Dermis microvascular lymphatic vessel endothelial cell (primary cell): Measurements from ENCODE around the gene HGFAC. TPM values are rescaled to one million over a fixed set of nuclear protein-coding genes. Genes with fewer than 3 reads are reported as not detected.

ENCODE experiments used
- DNase-seq, 2 donors: peaks; one replicate each; pipeline versions ENCODE4 v3.0.0 to v3.0.0-alpha.2; 2010; ENCODE audit warnings: low read depth in 2 of 2
- total RNA-seq: library from RNA; depleted of rRNA; stranded (reverse); fragments of >200 nt; gene quantifications from 2 replicates; pipeline ENCODE4 v1.2.1, GENCODE V29; 2014

Gene HGFAC
- total RNA-seq, 1 donor from 2014 or later, result 0.13 TPM

GRCh38 chr4:3485011-3485791 is 43.4 kb downstream of the HGFAC start:
- no peak for DNase-seq

- DNase-seq, result no peak
These were observed 44.2 kb downstream of the HGFAC start for GRCh38 chr4:3485886-3486540.

- no peak for DNase-seq
These were observed 45.1 kb downstream of the HGFAC start for GRCh38 chr4:3486541-3487540.

DNA sequence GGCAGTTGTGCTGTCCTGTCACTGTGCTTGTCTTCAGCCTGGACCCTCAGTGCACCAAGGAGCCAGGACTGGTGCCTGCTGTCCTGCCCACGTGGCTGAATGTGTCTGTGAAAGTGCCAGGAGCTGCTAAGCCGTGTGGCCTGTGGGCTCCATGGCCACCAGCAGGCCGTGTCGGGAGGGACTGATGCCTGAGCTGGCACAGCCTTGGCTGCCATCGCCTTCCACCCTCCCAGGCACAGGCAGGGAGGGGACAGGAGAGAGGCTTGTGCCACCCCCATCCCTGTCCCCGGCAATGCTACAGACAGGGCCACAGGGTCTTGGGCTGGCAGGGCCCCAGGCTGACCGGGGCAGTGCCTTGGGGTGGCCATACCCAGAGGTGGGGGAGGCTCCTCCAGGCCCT is 46.1 kb downstream of the HGFAC start:
- no peak for DNase-seq

GRCh38 chr4:3488820-3489219 is 47.1 kb downstream of the HGFAC start:
- no peak for DNase-seq

GRCh38 chr4:3489451-3489962 is 47.7 kb downstream of the HGFAC start:
- no peak for DNase-seq

DNA sequence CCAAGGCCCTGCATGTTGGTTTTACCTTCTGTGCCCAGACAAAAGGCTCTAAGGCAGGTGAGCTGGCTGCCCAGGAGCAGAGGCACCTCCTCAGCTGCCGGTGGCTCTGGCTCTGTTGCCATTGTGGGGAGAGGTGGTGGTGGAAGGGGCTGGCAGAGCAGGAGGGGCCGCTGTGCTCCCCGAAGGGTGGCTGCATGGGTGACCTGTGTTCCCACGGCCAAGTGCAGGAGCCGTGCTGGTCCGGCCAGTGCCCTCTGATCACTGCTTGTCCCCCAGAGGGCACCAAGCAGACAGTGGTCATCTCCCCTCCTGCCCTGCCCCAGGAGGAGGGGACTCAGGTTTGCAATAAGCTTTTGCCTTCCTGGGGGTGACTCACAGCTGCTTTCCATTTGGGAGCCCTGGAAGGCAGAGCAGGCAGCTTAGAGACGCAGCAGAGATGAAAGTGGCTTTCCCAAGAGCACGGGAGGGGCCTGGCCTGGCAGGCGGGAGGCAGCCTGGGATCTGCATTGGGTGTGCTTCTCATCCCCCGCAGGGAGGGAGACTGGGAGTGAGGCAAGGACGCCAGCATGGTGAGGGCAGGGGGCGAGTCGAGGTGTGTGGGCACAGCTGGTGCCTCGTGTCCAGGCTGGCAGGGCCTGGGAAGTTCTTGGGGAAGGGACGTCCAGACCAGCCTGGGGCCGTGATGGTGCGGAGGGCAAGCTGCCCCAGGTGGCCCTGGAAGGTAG is 50.1 kb downstream of the HGFAC start:
- no peak for DNase-seq

DNA sequence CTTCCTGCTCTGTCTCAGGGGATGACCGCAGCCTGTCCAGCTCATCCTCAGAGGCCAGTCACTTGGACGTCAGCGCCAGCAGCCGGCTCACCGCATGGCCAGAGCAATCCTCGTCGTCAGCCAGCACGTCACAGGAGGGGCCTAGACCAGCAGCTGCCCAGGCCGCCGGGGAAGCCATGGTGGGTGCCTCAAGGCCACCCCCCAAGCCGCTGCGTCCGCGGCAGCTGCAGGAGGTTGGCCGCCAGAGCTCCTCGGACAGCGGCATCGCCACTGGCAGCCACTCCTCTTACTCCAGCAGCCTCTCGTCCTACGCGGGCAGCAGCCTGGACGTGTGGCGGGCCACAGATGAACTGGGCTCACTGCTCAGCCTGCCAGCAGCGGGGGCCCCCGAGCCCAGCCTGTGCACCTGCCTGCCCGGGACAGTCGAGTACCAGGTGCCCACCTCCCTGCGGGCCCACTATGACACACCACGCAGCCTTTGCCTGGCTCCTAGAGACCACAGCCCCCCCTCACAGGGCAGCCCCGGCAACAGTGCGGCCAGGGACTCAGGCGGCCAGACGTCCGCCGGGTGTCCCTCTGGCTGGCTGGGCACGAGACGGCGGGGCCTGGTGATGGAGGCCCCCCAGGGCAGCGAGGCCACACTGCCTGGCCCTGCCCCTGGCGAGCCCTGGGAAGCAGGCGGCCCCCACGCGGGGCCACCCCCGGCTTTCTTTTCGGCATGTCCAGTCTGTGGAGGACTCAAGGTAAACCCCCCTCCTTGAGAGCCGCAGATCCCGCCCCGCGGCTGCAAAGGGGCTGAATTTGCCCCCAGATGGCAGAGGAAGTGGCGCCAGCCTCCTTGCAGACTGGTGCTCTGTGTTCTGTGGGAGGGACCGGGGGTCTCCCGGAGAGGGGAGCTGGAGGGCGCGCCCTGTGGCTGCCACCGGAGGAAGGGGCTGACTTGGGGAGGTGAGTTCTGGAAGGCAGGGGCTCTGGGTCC is 51.3 kb downstream of the HGFAC start:
- DNase-seq, result no peak

DNA sequence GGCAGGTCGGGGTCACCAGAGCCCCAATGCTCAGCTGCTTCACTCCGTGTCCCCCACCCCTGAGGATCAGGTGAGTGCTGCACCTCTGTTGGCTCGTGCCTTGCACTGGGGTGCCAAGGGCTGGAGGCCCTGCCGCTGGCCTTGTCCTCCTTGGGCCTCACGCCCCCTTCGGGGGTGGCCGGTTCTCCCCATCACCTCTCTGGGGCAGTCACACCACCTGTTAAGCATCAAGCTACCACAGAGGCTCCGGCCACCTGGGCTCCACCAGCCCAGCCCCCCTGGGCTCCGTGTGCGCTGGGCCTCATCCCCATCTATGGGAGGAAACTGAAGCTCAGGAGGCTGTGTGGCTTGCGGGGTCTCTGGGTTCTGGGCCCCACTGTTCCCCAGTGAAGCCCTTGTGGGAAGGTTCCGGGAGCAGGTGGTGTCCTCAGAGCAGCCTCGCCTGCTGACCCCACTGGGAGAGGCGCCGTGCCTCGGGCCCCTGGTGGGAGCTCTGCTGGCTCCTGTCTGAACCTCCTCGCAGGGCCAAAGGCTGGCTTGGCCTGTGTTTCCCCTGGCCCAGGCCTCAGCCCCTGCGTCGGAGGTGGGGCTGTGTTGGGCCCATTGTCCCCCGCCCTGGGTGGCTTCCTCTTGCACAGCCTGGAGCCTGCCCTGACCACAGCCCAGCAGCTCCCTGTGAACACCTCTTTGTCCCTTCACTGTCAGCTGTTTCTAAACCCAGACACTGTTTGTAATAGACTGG is 52.1 kb downstream of the HGFAC start:
- DNase-seq, result no peak

GRCh38 chr4:3494462-3494871 is 52.7 kb downstream of the HGFAC start:
- DNase-seq, result no peak

DNA sequence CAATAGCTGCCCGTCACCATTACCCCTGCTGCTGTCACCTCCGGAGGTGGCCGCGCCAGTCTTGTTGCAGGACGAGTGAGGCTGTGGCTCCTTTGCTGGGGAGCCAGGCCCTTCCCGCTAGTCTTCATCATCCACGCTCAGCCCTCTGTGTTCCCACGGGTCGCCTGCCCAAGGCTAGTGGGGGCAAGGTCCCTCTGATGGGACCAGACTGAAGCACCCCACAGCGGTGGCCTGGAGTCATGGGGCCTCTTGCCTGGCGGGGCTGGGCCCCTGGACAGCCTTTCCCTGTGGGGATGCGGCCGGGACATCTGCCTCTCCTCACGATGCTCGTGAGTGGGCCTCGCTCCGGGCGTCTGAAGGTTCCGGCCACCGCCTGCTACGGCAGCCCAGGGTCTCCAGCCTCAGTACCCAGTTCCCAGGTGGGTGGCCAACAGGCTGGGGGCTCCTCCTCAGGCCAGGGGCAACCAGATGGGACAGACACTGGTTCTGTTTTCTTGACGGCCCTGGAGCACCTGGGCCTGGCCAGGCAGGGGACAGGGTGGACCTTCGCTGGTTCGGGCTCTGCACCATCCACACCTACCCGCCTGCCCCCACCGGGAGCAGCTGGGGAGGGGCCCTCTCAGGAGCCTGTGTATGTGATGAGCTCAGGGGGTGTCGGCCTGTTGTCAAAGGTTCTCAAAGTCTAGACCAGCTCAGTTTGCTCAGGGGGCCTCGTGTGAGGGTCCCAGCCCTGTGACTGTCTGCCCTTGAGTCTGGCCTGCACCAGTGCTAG is 53.6 kb downstream of the HGFAC start:
- no peak for DNase-seq

DNA sequence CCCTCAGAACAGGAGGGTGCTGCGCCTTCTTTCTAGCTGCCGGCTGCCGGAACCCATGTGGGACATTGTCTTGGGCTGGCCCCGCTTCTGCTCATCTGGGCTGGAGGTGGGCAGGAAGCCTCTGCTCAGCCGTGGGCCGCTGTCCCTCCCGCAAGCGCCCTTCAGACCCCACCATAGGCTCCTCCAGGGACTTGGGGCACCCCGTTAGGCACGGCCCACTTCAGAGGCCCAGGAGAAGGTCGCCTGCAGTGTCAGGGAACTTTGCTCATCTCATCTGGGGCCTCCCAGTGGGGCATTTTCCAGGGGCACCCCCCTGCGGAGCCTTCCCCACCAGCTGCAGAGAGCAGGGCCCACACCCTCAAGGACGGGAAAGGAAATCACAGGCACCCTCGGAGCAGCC is 54.3 kb downstream of the HGFAC start:
- DNase-seq, result no peak

DNA sequence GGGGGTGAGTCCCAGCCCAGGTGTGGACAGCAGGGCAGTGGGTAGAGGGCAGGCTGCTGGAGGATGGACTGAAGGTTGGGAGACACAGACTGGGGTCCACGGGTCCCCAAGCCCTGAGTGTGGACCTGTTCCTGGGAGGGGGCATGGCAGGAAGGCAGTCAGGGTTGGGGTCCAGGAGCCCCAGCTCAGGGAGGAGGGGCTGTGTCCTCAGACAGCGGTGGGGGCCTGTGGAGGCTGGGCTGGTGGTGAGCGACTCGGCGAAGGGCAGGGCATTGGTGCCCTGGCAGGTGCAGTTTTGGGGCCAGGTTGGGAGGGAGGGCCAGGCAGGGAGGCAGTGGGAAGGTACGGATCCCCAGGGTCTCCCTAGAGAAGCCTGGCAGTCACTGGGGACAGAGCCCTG is 55.3 kb downstream of the HGFAC start:
- no peak for DNase-seq

DNA sequence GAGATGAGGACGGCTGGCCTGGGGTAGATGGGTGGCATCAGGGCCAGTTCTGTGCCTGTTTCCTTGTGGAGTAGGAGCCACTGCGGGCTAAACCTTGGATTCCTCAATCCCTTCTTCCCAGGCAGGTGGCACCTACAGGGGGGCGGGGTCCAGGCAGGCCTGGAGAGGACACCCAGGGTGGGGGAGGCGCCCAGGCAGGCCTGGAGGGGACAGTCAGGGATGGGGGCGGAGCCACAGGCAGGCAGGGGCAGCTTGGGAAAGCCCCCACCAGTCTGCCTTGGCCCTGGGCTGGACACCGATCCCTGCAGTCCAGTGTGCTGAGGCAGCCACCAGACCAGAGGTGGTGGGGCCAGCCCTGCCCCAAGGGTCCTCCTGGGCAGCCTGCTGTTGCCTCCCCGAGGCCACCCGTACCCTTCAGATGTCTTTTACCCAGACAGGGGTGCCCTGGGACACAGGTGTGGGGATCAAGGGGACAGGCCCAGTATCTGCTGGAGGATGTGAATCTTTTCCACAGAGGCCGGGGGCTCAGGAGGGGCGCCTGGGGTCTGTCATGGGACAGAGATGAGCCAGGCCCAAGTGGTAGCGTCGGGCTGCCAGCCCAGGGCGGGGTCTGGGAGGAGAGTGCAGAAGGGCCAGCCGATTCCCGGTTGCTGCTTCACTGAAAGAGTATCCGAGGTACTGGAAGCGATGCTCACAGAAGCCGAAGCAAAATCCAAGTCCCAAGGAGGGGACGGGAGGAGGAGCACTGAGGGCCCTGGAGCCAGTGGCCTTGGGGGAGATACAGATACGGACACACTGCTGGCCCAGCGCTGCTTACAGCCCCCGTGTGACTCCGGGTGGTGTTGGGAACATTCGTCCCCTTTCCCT is 56.0 kb downstream of the HGFAC start:
- no peak for DNase-seq

- DNase-seq, result no peak
These were observed 56.6 kb downstream of the HGFAC start for GRCh38 chr4:3498407-3498806.
